ENCODE data around the gene PADI6. TPM values are rescaled to one million over a fixed set of nuclear protein-coding genes. Genes with fewer than 3 reads are reported as not detected.
A peak's percentile ranks its signal among the peaks of the same experiment; 100 is the strongest.

Gene PADI6
- total and polyA plus RNA-seq, 9 of the 15 experiments (the other 6 are each of a cell fraction or from before 2014, with no cell fraction given): not detected

DNA sequence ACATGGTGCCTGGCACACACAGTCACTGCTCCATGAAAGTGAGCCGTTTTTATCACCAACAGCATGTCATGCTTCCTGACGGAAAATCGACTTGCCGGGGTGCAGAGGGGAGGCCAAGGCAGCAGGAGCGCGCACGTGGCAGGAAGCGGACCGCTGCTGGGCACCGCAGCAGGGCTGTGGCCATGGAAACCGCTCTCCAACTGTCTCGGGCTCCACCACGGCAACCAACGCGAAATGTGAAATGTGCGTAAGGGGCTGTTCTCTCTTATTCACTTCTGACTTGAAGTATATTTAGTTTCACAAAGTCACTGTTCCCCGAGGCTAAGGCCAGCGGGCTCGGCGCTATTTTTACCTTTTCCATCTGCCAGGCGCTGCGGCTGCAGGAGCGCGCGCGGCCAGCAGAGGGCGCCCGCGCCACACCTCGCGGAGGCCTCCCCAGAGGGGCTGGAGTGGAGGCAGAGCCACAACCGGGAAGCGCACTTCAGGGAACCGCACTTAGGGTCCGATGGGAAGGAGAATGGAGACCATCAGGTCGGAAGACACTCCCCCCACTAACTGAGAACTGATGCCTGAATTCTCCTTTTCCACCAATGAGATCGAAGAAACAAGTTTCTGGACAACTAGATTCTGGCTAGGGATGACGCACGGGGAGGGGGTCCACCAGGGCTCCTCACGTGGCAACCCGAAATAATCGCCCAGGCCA is 47.8 kb downstream of the PADI6 start (continued):
- TF ChIP-seq, protein P1, sequence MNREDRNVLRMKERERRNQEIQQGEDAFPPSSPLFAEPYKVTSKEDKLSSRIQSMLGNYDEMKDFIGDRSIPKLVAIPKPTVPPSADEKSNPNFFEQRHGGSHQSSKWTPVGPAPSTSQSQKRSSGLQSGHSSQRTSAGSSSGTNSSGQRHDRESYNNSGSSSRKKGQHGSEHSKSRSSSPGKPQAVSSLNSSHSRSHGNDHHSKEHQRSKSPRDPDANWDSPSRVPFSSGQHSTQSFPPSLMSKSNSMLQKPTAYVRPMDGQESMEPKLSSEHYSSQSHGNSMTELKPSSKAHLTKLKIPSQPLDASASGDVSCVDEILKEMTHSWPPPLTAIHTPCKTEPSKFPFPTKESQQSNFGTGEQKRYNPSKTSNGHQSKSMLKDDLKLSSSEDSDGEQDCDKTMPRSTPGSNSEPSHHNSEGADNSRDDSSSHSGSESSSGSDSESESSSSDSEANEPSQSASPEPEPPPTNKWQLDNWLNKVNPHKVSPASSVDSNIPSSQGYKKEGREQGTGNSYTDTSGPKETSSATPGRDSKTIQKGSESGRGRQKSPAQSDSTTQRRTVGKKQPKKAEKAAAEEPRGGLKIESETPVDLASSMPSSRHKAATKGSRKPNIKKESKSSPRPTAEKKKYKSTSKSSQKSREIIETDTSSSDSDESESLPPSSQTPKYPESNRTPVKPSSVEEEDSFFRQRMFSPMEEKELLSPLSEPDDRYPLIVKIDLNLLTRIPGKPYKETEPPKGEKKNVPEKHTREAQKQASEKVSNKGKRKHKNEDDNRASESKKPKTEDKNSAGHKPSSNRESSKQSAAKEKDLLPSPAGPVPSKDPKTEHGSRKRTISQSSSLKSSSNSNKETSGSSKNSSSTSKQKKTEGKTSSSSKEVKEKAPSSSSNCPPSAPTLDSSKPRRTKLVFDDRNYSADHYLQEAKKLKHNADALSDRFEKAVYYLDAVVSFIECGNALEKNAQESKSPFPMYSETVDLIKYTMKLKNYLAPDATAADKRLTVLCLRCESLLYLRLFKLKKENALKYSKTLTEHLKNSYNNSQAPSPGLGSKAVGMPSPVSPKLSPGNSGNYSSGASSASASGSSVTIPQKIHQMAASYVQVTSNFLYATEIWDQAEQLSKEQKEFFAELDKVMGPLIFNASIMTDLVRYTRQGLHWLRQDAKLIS (CRISPR knock-in tag; IDR thresholded peaks at IDR 0.05): no peak
- TF ChIP-seq HMGN3 (IDR thresholded peaks at IDR 0.05; ENCODE audit: borderline replicate concordance, extremely low read depth, insufficient read length, low read depth, low read length): peak; percentile 72
- TF ChIP-seq, protein P2, sequence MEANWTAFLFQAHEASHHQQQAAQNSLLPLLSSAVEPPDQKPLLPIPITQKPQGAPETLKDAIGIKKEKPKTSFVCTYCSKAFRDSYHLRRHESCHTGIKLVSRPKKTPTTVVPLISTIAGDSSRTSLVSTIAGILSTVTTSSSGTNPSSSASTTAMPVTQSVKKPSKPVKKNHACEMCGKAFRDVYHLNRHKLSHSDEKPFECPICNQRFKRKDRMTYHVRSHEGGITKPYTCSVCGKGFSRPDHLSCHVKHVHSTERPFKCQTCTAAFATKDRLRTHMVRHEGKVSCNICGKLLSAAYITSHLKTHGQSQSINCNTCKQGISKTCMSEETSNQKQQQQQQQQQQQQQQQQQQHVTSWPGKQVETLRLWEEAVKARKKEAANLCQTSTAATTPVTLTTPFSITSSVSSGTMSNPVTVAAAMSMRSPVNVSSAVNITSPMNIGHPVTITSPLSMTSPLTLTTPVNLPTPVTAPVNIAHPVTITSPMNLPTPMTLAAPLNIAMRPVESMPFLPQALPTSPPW (CRISPR knock-in tag; IDR thresholded peaks at IDR 0.05): peak; percentile 53
- TF ChIP-seq PML (IDR thresholded peaks at IDR 0.05; ENCODE audit: low read length): peak; percentile 49
- no peak for TF ChIP-seq MCM5 (IDR thresholded peaks at IDR 0.05; ENCODE audit: low read depth)
- no peak for TF ChIP-seq EGR1 (conservative IDR thresholded peaks at IDR 0.05)
- TF ChIP-seq FOXK1 (CRISPR knock-in tag; IDR thresholded peaks at IDR 0.05; ENCODE audit: borderline replicate concordance): no peak
- no peak for TF ChIP-seq TAL1 (IDR thresholded peaks at IDR 0.05)
- TF ChIP-seq, protein P3, sequence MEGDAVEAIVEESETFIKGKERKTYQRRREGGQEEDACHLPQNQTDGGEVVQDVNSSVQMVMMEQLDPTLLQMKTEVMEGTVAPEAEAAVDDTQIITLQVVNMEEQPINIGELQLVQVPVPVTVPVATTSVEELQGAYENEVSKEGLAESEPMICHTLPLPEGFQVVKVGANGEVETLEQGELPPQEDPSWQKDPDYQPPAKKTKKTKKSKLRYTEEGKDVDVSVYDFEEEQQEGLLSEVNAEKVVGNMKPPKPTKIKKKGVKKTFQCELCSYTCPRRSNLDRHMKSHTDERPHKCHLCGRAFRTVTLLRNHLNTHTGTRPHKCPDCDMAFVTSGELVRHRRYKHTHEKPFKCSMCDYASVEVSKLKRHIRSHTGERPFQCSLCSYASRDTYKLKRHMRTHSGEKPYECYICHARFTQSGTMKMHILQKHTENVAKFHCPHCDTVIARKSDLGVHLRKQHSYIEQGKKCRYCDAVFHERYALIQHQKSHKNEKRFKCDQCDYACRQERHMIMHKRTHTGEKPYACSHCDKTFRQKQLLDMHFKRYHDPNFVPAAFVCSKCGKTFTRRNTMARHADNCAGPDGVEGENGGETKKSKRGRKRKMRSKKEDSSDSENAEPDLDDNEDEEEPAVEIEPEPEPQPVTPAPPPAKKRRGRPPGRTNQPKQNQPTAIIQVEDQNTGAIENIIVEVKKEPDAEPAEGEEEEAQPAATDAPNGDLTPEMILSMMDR (IDR thresholded peaks at IDR 0.05 in 2 of 3, conservative IDR thresholded peaks at IDR 0.05 in 1 of 3; ENCODE audit: insufficient read depth in 2 of 3, low read depth in 1 of 3, low read length in 3 of 3): peak; percentile 93 to 99 (median 96)
- TF ChIP-seq ZSCAN29 (IDR thresholded peaks at IDR 0.05): no peak
- TF ChIP-seq MAZ (CRISPR knock-in tag; conservative IDR thresholded peaks at IDR 0.05 in 1 of 2, IDR thresholded peaks at IDR 0.05 in 1 of 2): peak in 1 of 2 experiments; percentile 78; a peak in 3 of 4 replicates
- 0 out of 2 replicates have a peak, but pooled peaks have one; percentile 18 for TF ChIP-seq JUND (IDR thresholded peaks at IDR 0.05; ENCODE audit: borderline replicate concordance, low read depth, low read length)
- TF ChIP-seq JUND (tag; IDR thresholded peaks at IDR 0.05; ENCODE audit: borderline replicate concordance, low read depth, low read length): no peak
- TF ChIP-seq POLR2AphosphoS5 (IDR thresholded peaks at IDR 0.05; ENCODE audit: control insufficient read depth, insufficient read depth, low read depth, low read length): 0 out of 2 replicates have a peak, but pooled peaks have one; percentile 46
- TF ChIP-seq, protein P4, sequence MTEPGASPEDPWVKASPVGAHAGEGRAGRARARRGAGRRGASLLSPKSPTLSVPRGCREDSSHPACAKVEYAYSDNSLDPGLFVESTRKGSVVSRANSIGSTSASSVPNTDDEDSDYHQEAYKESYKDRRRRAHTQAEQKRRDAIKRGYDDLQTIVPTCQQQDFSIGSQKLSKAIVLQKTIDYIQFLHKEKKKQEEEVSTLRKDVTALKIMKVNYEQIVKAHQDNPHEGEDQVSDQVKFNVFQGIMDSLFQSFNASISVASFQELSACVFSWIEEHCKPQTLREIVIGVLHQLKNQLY (CRISPR knock-in tag; conservative IDR thresholded peaks at IDR 0.05): no peak
- peak; percentile 91 for TF ChIP-seq RBM22 (IDR thresholded peaks at IDR 0.05; ENCODE audit: low read depth, low read length, poor library complexity, severe bottlenecking)
- 0 out of 2 replicates have a peak, but pooled peaks have one; percentile 17 for TF ChIP-seq MTA1 (IDR thresholded peaks at IDR 0.05; ENCODE audit: borderline replicate concordance)
